GM12865 (cell line): Measurements from ENCODE around the gene RIN3.

Source experiments
- DNase-seq: peaks from one replicate; pipeline ENCODE4 v3.0.0; 2010; ENCODE audit warnings: low read depth
- H3K4me3 ChIP-seq: 2 replicates; pipeline ENCODE4 v1.5.1; 2011; ENCODE audit warnings: mild to moderate bottlenecking, low read depth, low read length, control low read depth
- CTCF ChIP-seq: IDR thresholded peaks from 2 replicates; pipeline ENCODE4 v1.5.1; 2011; ENCODE audit warnings: low read length, control low read depth, low read depth, inconsistent platforms; ENCODE audit not compliant: insufficient read depth; ENCODE audit errors: missing control alignments

RIN3 gene

GRCh38 chr14:92549859-92550230 is 36.3 kb downstream of the RIN3 start:
- no peak overlapping the region for H3K4me3 ChIP-seq
- TF ChIP-seq CTCF, result no peak
- no peak for DNase-seq

DNA sequence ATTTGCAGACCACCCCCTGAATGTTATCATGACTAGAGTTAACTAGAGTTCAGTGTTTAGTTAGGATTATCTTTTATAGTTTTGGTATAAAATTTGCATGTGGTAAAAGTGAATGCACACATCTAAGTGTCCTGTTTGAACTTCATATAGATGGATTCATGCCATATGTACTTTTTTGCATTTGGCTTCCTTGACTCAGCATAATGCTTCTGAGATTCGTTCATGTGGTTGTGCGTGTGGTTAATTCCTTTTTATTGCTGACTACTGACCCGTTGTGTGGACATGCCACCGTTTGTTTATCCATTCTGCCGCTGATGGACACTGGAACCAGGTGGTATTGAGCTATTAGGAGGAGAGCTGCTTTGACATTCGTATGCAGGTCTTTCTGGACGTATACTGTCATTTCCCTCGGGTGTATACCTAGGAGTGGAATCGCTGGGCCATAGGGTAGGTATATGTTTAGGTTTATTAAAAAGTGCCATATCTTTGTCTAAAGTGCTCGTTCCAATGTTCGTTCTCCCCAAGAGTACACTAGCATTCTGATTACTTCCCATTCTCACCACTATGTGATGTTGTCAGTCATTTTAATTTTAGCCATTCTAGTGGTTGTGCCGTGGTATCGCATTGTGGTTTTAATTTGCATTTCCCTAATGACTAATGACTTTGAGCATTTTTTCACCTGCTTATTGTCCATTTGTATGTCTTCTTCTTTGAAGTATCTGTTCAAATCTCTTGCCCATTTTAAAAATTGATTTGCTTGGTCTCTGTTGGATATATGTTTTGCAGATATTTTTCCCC is 37.7 kb downstream of the RIN3 start:
- H3K4me3 ChIP-seq, result peak overlapping the region; percentile 6
- peak; percentile 44 for TF ChIP-seq CTCF
- DNase-seq, result peak; percentile 82

GRCh38 chr14:92552066-92552465 is 38.5 kb downstream of the RIN3 start:
- DNase-seq, result no peak
- TF ChIP-seq CTCF, result no peak
- H3K4me3 ChIP-seq, result no peak overlapping the region

DNA sequence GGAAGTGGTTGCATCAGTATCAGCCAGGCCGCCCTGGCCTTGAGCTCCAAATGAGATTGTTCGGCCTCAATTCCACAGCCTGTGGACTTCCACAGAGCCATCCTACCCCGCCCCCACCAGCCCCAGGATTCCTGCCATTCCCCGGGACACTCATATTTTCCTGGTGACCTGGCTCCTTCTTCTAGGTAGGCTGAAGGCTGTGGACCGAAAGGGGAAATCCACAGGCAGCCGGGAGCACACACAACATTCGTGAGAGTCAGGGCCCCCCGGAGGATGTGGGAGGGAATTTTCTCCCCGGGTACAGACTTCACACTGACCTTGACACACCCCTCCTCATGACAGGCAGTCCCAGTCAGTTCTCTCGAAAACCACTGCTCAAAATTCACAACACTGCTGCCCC is 39.9 kb downstream of the RIN3 start:
- peak; percentile 59 for DNase-seq
- TF ChIP-seq CTCF, result no peak
- H3K4me3 ChIP-seq, result no peak overlapping the region

- no peak for DNase-seq
- no peak for TF ChIP-seq CTCF
- H3K4me3 ChIP-seq, result no peak overlapping the region
Measured at GRCh38 chr14:92555465-92556111, 42.0 kb downstream of the RIN3 start.

GRCh38 chr14:92556255-92556741 is 42.7 kb downstream of the RIN3 start:
- no peak overlapping the region for H3K4me3 ChIP-seq
- no peak for TF ChIP-seq CTCF
- DNase-seq, result no peak
